Measurements from ENCODE around the gene SLC38A2. TPM values are rescaled to one million over a fixed set of nuclear protein-coding genes. Genes with fewer than 3 reads are reported as not detected.

The SLC38A2 gene
- total RNA-seq, 1 donor from 2014 or later: 144 TPM

GRCh38 chr12:46370792-46371717 is 1.5 kb downstream of the SLC38A2 start:
- H3K36me3 ChIP-seq (ENCODE audit: control insufficient read depth in 3 of 3, insufficient read depth in 3 of 3, low read length in 3 of 3): peaks cover 37 to 49% (median 44%) of the 10 kb centered on the region in 3 donors
- peak overlapping the region; percentile 95 to 99 (median 95) for H3K4me3 ChIP-seq (ENCODE audit: low read length in 3 of 3)
- H3K9ac ChIP-seq (ENCODE audit: low read depth in 1 of 3, low read length in 3 of 3): peak overlapping the region; percentile 82 to 97 (median 94)
- H3K27ac ChIP-seq (ENCODE audit: low read depth, low read length): peak overlapping the region; percentile 98
- H3K27me3 ChIP-seq (ENCODE audit: control insufficient read depth in 3 of 3, insufficient read depth in 3 of 3, low read length in 3 of 3): no peaks in the 10 kb centered on the region
- H3K9me3 ChIP-seq (ENCODE audit: control insufficient read depth in 3 of 3, low read length in 3 of 3): no peaks in the 10 kb centered on the region
- H3K4me1 ChIP-seq (ENCODE audit: control insufficient read depth in 3 of 3, insufficient read depth in 3 of 3, low read length in 3 of 3): peaks cover 49 to 61% (median 52%) of the 10 kb centered on the region in 3 donors

- peak overlapping the region; percentile 95 to 99 (median 95) for H3K4me3 ChIP-seq (ENCODE audit: low read length in 3 of 3)
- peaks cover 39 to 56% (median 51%) of the 10 kb centered on the region in 3 donors for H3K36me3 ChIP-seq (ENCODE audit: control insufficient read depth in 3 of 3, insufficient read depth in 3 of 3, low read length in 3 of 3)
- peak overlapping the region; percentile 82 to 94 (median 92) for H3K9ac ChIP-seq (ENCODE audit: low read depth in 1 of 3, low read length in 3 of 3)
- peaks cover 51 to 66% (median 58%) of the 10 kb centered on the region in 3 donors for H3K4me1 ChIP-seq (ENCODE audit: control insufficient read depth in 3 of 3, insufficient read depth in 3 of 3, low read length in 3 of 3)
- H3K27me3 ChIP-seq (ENCODE audit: control insufficient read depth in 3 of 3, insufficient read depth in 3 of 3, low read length in 3 of 3): no peaks in the 10 kb centered on the region
- H3K27ac ChIP-seq (ENCODE audit: low read depth, low read length): no peak overlapping the region
- H3K9me3 ChIP-seq (ENCODE audit: control insufficient read depth in 3 of 3, low read length in 3 of 3): no peaks in the 10 kb centered on the region
These were observed 2.2 kb downstream of the SLC38A2 start for GRCh38 chr12:46370380-46370734.

- Histone ChIP-seq H3K4me3 (ENCODE audit: low read length in 3 of 3) (peak overlapping the region; percentile 95 to 99 (median 95)), H3K9ac (ENCODE audit: low read depth in 1 of 3, low read length in 3 of 3) (peak overlapping the region; percentile 45 to 94 (median 82)), H3K9me3 (ENCODE audit: control insufficient read depth in 3 of 3, low read length in 3 of 3) (no peaks in the 10 kb centered on the region), H3K27me3 (ENCODE audit: control insufficient read depth in 3 of 3, insufficient read depth in 3 of 3, low read length in 3 of 3) (no peaks in the 10 kb centered on the region), H3K27ac (ENCODE audit: low read depth, low read length) (no peak overlapping the region), H3K4me1 (ENCODE audit: control insufficient read depth in 3 of 3, insufficient read depth in 3 of 3, low read length in 3 of 3) (peaks cover 51 to 66% (median 62%) of the 10 kb centered on the region in 3 donors), H3K36me3 (ENCODE audit: control insufficient read depth in 3 of 3, insufficient read depth in 3 of 3, low read length in 3 of 3) (peaks cover 44 to 63% (median 57%) of the 10 kb centered on the region in 3 donors)
These were observed 2.8 kb downstream of the SLC38A2 start for GRCh38 chr12:46369474-46370379.

GRCh38 chr12:46369095-46369473 is 3.5 kb downstream of the SLC38A2 start:
- Histone ChIP-seq H3K9me3 (ENCODE audit: control insufficient read depth in 3 of 3, low read length in 3 of 3) (no peaks in the 10 kb centered on the region), H3K36me3 (ENCODE audit: control insufficient read depth in 3 of 3, insufficient read depth in 3 of 3, low read length in 3 of 3) (peaks cover 50 to 69% (median 63%) of the 10 kb centered on the region in 3 donors), H3K9ac (ENCODE audit: low read depth in 1 of 3, low read length in 3 of 3) (peak overlapping the region; percentile 45 to 94 (median 82)), H3K4me3 (ENCODE audit: low read length in 3 of 3) (peak overlapping the region; percentile 95 to 99 (median 95)), H3K4me1 (ENCODE audit: control insufficient read depth in 3 of 3, insufficient read depth in 3 of 3, low read length in 3 of 3) (peaks cover 51 to 62% (median 61%) of the 10 kb centered on the region in 3 donors), H3K27ac (ENCODE audit: low read depth, low read length) (no peak overlapping the region), H3K27me3 (ENCODE audit: control insufficient read depth in 3 of 3, insufficient read depth in 3 of 3, low read length in 3 of 3) (no peaks in the 10 kb centered on the region)

GRCh38 chr12:46368684-46369083 is 3.9 kb downstream of the SLC38A2 start:
- Histone ChIP-seq H3K4me3 (ENCODE audit: low read length in 3 of 3) (peak overlapping the region; percentile 13 to 99 (median 95)), H3K36me3 (ENCODE audit: control insufficient read depth in 3 of 3, insufficient read depth in 3 of 3, low read length in 3 of 3) (peaks cover 54 to 73% (median 67%) of the 10 kb centered on the region in 3 donors), H3K9ac (ENCODE audit: low read depth in 1 of 3, low read length in 3 of 3) (peak overlapping the region; percentile 34 to 54 (median 44)), H3K27me3 (ENCODE audit: control insufficient read depth in 3 of 3, insufficient read depth in 3 of 3, low read length in 3 of 3) (no peaks in the 10 kb centered on the region), H3K9me3 (ENCODE audit: control insufficient read depth in 3 of 3, low read length in 3 of 3) (no peaks in the 10 kb centered on the region), H3K4me1 (ENCODE audit: control insufficient read depth in 3 of 3, insufficient read depth in 3 of 3, low read length in 3 of 3) (peaks cover 47 to 61% (median 58%) of the 10 kb centered on the region in 3 donors), H3K27ac (ENCODE audit: low read depth, low read length) (no peak overlapping the region)

GRCh38 chr12:46368138-46368537 is 4.4 kb downstream of the SLC38A2 start:
- Histone ChIP-seq H3K27ac (ENCODE audit: low read depth, low read length) (peak overlapping the region; percentile 13), H3K36me3 (ENCODE audit: control insufficient read depth in 3 of 3, insufficient read depth in 3 of 3, low read length in 3 of 3) (peaks cover 57 to 78% (median 72%) of the 10 kb centered on the region in 3 donors), H3K4me1 (ENCODE audit: control insufficient read depth in 3 of 3, insufficient read depth in 3 of 3, low read length in 3 of 3) (peaks cover 44 to 57% (median 54%) of the 10 kb centered on the region in 3 donors), H3K27me3 (ENCODE audit: control insufficient read depth in 3 of 3, insufficient read depth in 3 of 3, low read length in 3 of 3) (no peaks in the 10 kb centered on the region), H3K9me3 (ENCODE audit: control insufficient read depth in 3 of 3, low read length in 3 of 3) (no peaks in the 10 kb centered on the region), H3K9ac (ENCODE audit: low read depth in 1 of 3, low read length in 3 of 3) (peak overlapping the region; percentile 34 to 54 (median 44)), H3K4me3 (ENCODE audit: low read length in 3 of 3) (peak overlapping the region; percentile 0 to 99 (median 95))

- H3K27ac ChIP-seq (ENCODE audit: low read depth, low read length): peak overlapping the region; percentile 13
- H3K9ac ChIP-seq (ENCODE audit: low read depth in 1 of 3, low read length in 3 of 3): peak overlapping the region in 2 of 3 donors; percentile 44 to 54
- no peaks in the 10 kb centered on the region for H3K9me3 ChIP-seq (ENCODE audit: control insufficient read depth in 3 of 3, low read length in 3 of 3)
- peaks cover 57 to 85% (median 78%) of the 10 kb centered on the region in 3 donors for H3K36me3 ChIP-seq (ENCODE audit: control insufficient read depth in 3 of 3, insufficient read depth in 3 of 3, low read length in 3 of 3)
- H3K27me3 ChIP-seq (ENCODE audit: control insufficient read depth in 3 of 3, insufficient read depth in 3 of 3, low read length in 3 of 3): no peaks in the 10 kb centered on the region
- H3K4me1 ChIP-seq (ENCODE audit: control insufficient read depth in 3 of 3, insufficient read depth in 3 of 3, low read length in 3 of 3): peaks cover 44 to 54% (median 54%) of the 10 kb centered on the region in 3 donors
- H3K4me3 ChIP-seq (ENCODE audit: low read length in 3 of 3): peak overlapping the region; percentile 0 to 95 (median 28)
These were observed 5.1 kb downstream of the SLC38A2 start for GRCh38 chr12:46367351-46368029.

GRCh38 chr12:46366771-46367170 is 5.8 kb downstream of the SLC38A2 start:
- Histone ChIP-seq H3K4me3 (ENCODE audit: low read length in 3 of 3) (no peak overlapping the region), H3K27ac (ENCODE audit: low read depth, low read length) (no peak overlapping the region), H3K9me3 (ENCODE audit: control insufficient read depth in 3 of 3, low read length in 3 of 3) (no peaks in the 10 kb centered on the region), H3K9ac (ENCODE audit: low read depth in 1 of 3, low read length in 3 of 3) (no peak overlapping the region), H3K4me1 (ENCODE audit: control insufficient read depth in 3 of 3, insufficient read depth in 3 of 3, low read length in 3 of 3) (peaks cover 44 to 57% (median 54%) of the 10 kb centered on the region in 3 donors), H3K27me3 (ENCODE audit: control insufficient read depth in 3 of 3, insufficient read depth in 3 of 3, low read length in 3 of 3) (no peaks in the 10 kb centered on the region), H3K36me3 (ENCODE audit: control insufficient read depth in 3 of 3, insufficient read depth in 3 of 3, low read length in 3 of 3) (peaks cover 62 to 92% (median 84%) of the 10 kb centered on the region in 3 donors)

GRCh38 chr12:46365951-46366379 is 6.6 kb downstream of the SLC38A2 start:
- H3K9ac ChIP-seq (ENCODE audit: low read depth in 1 of 3, low read length in 3 of 3): no peak overlapping the region
- no peak overlapping the region for H3K27ac ChIP-seq (ENCODE audit: low read depth, low read length)
- no peaks in the 10 kb centered on the region for H3K9me3 ChIP-seq (ENCODE audit: control insufficient read depth in 3 of 3, low read length in 3 of 3)
- H3K36me3 ChIP-seq (ENCODE audit: control insufficient read depth in 3 of 3, insufficient read depth in 3 of 3, low read length in 3 of 3): peaks cover 62 to 97% (median 90%) of the 10 kb centered on the region in 3 donors
- no peaks in the 10 kb centered on the region for H3K27me3 ChIP-seq (ENCODE audit: control insufficient read depth in 3 of 3, insufficient read depth in 3 of 3, low read length in 3 of 3)
- no peak overlapping the region for H3K4me3 ChIP-seq (ENCODE audit: low read length in 3 of 3)
- H3K4me1 ChIP-seq (ENCODE audit: control insufficient read depth in 3 of 3, insufficient read depth in 3 of 3, low read length in 3 of 3): peaks cover 44 to 57% (median 48%) of the 10 kb centered on the region in 3 donors
